ENCODE measurements around the gene TPI1.
A peak's percentile ranks its signal among the peaks of the same experiment; 100 is the strongest.
"Not testable (repeated sequence)": the region's sequence is repeated elsewhere in the genome, so short reads cannot be mapped to it uniquely, and the experiment has no call there.

The TPI1 gene

GRCh38 chr12:6849427-6849826 lies 17.9 kb upstream of the TPI1 start:
- no peak for DNase-seq

DNA sequence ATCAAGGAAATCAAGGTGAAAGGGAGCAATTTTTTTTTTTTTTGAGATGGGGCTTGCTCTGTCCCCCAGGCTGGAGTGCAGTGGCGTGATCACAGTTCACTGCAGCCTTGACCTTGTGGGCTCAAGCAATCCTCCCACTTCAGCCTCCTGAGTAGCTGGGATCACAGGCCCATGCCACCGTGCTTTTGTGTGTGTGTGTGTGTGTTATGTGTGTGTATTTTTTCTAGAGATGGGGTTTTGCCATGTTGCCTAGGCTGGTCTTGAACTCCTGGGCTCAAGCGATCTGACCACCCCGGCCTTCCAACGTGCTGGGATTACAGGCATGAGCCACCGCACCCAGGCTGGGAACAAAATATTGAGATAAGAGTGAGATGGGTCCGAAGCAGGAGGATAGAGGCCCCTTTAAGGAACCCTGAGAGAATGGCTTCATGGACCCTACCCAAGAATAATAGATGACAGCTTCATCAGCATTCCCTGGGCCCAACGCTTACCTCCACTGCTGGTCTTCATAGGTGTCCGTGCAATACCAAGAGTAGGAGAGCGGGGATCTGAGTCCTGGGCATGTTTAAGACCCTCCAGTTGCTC lies 17.3 kb upstream of the TPI1 start:
- DNase-seq, result no peak

DNA sequence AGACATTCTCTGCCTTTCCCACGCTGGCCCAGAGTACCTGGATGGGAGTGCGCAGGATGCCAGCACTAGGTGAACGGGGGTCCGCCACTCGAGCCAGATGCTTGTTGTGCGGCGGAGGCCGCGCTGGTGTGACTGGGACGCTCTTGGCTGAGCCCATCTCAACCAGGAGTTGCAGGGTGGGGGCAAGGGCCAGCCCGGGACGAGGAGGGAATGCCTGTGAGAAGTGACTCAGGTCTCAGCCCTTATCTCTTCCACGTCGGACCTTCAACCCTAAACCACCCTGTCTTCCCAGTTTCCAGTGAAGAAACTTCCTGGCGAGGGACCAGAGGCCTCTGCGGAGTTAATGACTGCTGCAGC lies 16.6 kb upstream of the TPI1 start:
- DNase-seq, result no peak

DNA sequence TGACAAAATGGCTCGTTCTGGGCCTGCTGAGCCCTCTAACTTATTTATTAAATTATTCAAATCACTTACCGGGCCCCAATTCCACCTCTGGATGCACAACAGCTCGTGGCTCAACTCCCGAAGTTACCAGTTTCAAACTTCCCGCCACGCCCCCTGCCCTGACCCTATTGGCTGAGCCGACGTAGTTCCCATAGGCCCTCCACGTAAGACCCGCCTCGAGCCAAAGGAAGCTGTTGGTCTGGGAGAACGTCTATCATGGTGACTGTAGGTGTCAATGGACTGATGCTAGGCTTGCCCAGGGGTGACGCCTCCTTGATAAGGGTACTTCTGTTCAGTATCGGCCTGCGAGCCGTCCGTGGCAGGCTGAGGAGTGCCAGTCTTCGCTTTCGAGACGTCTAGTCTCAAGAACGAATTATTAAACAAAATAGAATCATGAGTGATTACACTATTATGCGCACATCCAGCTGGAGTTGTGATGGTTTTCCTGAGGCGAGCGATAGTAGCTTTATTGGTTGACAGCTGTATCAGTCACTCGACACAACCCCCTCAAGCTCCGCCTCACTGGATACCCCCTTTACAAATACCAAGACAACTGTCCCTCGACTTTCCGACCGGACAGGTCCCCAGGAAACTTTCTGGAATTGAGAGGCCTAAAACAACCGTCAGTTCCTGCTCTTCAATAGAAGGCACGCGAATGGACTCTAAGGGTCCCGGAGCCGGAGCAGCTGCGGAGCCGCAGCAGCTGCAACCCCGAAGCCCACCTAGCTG lies 16.0 kb upstream of the TPI1 start, which contains the start of gene CDCA3:
TSS of gene CDCA3 (minus strand) at position 134 of the 768 bp plus-strand sequence. CDS start 334 bp downstream, outside the sequence.
- peak; percentile 95 for DNase-seq

DNA sequence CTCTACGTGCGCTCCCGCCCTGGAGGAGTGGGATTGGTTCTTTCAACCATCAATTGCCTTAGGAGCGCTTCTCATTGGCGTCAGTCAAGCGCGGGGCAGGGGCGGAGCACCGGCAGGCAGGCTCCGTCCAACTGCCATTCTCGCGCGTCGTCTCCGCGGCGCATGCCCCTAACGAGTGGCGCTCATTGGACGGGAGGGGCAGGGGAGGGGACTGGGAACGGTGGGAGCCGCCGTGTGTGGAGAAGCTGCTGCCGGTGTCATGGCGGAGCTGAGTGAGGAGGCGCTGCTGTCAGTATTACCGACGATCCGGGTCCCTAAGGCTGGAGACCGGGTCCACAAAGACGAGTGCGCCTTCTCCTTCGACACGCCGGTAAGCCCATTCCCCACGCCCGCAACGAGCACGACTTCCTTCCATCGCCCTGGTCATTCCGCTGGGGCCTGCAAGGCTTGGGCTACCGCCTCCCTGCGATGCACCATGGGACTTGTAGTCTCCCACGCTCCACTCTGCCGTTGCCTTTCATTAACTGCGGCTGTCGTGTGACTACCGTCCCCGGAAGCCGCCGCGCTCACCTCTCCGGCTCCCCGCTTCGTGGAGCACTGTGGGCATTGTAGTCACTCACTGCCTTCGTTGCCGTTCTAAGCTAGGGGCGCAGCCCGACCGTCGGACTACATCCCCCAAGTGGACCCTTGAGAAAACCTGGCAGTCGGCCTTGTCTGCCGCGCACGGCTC lies 15.2 kb upstream of the TPI1 start, which contains the start of gene USP5:
TSS of gene USP5 (plus strand) at position 230 of the 730 bp plus-strand sequence. CDS start at position 260, 30 bp downstream.
- peak; percentile 81 for DNase-seq

- DNase-seq, result no peak
These were observed 14.5 kb upstream of the TPI1 start for GRCh38 chr12:6852651-6853354.

DNA sequence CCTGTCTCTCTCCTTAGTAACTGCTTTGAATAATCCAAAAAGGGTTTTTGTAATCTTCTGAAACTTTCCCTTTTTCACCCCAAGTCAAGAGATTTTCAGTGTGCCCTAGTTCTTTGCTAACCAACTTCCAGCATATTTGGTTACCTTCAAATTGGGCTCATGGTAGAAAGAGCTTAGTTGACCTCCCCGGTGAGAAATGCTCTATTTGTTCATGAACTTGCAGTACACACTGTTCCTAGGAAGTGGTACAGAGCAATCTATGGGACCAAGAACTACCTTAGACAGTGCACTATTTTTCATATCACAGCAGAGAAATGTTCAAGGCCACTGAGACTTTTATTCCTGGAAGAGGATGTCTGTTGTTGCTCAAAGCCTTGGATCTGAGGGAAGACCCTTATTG lies 13.7 kb upstream of the TPI1 start:
- no peak for DNase-seq

GRCh38 chr12:6854036-6854435 lies 13.3 kb upstream of the TPI1 start:
- no peak for DNase-seq

DNA sequence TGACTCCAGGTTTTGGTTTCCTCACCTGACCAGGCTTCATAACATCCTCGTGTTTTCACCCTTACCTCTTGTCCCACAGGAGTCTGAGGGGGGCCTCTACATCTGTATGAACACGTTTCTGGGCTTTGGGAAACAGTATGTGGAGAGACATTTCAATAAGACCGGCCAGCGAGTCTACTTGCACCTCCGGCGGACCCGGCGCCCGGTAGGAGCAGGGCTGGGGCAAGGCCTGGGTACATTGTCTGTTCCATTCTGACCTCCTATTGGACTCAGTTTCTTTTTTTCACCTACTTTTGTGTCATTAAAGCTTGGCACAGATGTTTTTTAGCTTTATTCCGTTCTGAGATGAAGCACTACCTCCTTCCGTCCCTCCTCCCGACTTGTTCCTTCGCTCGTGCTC lies 12.0 kb upstream of the TPI1 start:
- no peak for DNase-seq

DNA sequence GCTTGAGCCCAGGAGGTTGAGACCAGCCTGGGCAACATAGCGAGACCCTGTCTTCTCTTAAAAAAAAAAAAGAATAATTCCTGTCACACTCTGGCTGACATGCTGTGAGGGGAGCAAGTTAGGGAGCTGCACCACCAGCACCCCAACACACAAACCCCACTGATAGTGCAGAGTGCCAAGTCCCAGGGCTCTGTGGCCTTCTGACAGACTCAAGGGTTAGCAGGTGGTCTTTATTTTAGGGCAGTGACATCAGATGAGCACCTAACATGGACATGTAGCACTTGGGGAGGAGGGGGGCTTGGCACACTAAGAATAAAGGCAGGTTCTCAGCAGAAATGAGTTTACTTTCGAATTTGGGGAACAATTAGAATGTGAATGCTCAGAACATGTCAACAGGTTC lies 8.5 kb upstream of the TPI1 start:
- no peak for DNase-seq

DNA sequence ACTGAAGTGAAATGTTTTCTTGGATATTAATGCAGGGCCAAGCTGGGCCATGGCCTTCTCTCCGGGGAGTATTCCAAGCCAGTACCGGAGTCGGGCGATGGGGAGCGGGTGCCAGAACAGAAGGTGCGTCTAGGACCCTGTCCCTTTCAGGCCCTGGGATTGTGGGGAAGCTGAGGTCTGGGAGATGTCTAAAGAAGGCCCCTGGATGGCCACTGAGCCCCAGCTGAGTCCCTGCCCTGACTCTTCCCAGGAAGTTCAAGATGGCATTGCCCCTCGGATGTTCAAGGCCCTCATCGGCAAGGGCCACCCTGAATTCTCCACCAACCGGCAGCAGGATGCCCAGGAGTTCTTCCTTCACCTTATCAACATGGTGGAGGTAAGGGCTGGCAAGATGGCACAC lies 7.2 kb upstream of the TPI1 start:
- DNase-seq, result no peak

- no peak for DNase-seq
These were observed 6.4 kb upstream of the TPI1 start for GRCh38 chr12:6860942-6861341.

- DNase-seq, result no peak
These were observed 5.9 kb upstream of the TPI1 start for GRCh38 chr12:6861391-6861790.

DNA sequence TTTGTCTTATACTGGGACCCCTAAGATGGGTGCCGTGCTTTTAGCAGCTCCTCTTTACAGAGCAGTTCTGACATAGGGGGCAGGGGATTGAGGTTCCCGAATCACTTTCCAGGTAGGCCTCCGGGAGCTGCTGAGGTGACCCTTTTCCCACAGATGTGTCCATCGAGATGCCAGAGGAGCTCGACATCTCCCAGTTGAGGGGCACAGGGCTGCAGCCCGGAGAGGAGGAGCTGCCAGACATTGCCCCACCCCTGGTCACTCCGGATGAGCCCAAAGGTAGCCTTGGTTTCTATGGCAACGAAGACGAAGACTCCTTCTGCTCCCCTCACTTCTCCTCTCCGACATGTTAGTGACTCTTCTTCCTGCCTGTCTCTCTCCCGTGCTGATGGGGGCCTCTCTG lies 4.3 kb upstream of the TPI1 start:
- no peak for DNase-seq

DNA sequence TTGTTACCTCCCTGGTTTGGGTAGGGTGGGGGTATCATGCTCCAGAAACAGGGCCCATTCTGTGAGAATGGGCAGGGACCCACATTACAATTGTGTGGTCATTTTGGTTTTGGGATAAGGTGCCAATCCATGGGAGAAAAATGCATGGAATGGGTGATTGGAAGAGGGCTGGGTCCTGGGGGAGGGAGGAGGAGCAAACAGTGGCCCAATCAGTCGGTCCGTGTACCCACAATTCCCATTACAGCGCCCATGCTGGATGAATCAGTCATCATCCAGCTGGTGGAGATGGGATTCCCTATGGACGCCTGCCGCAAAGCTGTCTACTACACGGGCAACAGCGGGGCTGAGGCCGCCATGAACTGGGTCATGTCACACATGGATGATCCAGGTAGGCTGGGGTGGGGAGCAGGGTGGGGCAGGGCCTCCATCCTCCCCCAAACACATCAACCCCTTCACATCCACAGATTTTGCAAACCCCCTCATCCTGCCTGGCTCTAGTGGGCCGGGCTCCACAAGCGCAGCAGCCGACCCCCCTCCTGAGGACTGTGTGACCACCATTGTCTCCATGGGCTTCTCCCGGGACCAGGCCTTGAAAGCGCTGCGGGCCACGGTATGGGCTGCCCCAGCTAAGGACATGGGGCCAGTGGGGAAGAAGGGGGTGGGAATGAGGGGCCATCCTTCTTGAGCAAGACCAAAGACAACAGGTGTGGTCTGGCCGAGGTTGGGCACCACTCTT lies 3.6 kb upstream of the TPI1 start:
- DNase-seq, result no peak

DNA sequence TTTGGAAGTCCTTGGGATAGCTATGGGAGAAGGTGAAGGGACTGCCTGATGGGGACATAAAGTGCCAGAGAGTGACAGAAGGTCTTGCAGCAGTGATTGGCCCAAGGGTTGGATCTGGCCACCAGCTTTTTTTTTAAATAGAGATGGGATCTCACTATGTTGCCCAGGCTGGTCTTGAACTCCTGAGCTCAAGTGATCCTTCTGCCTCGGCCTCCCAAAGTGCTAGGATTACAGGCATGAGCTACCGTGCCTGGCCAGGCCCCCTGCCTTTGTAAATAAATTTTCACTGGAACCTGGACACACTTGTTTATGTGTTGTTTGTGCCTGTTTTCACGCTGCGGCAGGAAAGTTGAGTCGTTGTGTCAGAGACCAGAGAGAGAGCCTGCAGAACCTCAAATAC lies 2.0 kb upstream of the TPI1 start:
- DNase-seq, result not testable (repeated sequence)

GRCh38 chr12:6866163-6866919 lies 990 bp upstream of the TPI1 start:
- no peak for DNase-seq

DNA sequence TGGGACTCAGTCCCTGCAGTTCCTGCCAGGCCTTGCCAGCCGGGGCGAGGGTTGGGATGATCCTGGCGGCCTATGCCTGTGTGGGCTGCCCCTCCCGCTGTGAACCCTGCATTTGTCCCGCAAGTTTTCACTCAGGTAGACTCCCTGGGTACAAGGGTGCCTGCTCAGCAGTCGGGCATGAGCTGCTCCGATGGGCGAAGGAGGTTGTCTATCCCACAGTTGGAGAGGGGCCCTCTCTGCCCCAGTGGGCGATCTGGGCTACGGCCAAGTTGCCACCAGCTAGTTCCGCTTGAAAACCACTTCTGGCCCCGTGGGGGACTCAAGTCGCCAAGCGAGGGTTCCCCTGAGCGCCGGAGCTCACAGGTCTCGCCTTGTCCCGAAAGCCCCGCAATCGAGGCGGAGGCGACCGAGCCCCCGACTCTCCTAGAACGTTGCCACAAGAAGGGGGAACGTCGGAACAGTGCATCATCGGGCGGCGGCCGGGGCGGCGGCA lies 365 bp upstream of the TPI1 start:
- DNase-seq, result no peak

- DNase-seq, result no peak
These were observed 1.1 kb downstream of the TPI1 start for GRCh38 chr12:6868211-6869048.

Data from 8988T (cell line).